ENCODE results near the gene CLCN3.
"Not testable (repeated sequence)": the region's sequence is repeated elsewhere in the genome, so short reads cannot be mapped to it uniquely, and the experiment has no call there.

Gene CLCN3

GRCh38 chr4:169619958-169620879, at the start of gene CLCN3:
Gene CLCN3, plus strand, starts transcription at chr4:169620578. Its CDS starts 15,351 bp downstream, at chr4:169635929.
- peak within 1 kb of the TSS; percentile 91 for H3K4me3 ChIP-seq (ENCODE audit: low read length)
- DNase-seq (ENCODE audit: low read depth): peak; percentile 96
- TF ChIP-seq, protein P1, sequence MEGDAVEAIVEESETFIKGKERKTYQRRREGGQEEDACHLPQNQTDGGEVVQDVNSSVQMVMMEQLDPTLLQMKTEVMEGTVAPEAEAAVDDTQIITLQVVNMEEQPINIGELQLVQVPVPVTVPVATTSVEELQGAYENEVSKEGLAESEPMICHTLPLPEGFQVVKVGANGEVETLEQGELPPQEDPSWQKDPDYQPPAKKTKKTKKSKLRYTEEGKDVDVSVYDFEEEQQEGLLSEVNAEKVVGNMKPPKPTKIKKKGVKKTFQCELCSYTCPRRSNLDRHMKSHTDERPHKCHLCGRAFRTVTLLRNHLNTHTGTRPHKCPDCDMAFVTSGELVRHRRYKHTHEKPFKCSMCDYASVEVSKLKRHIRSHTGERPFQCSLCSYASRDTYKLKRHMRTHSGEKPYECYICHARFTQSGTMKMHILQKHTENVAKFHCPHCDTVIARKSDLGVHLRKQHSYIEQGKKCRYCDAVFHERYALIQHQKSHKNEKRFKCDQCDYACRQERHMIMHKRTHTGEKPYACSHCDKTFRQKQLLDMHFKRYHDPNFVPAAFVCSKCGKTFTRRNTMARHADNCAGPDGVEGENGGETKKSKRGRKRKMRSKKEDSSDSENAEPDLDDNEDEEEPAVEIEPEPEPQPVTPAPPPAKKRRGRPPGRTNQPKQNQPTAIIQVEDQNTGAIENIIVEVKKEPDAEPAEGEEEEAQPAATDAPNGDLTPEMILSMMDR (conservative IDR thresholded peaks at IDR 0.05; ENCODE audit: low read depth, low read length): no peak

DNA sequence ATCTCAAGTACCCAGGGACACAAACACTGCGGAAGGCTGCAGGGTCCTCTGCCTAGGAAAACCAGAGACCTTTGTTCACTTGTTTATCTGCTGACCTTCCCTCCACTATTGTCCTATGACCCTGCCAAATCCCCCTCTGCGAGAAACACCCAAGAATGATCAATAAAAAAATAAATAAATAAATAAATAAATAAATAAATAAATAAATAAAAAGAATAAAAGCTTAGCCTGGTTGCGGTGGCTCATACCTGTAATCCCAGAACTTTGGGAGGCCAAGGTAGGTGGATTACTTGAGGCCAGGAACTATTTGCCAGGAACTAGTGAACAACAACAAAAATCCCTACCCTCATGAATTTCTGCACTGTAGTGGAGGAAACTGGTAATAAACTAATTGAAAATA, 49.4 kb upstream of the CLCN3 start:
- H3K4me3 ChIP-seq (ENCODE audit: low read length); DNase-seq (ENCODE audit: low read depth): not testable (repeated sequence)

DNA sequence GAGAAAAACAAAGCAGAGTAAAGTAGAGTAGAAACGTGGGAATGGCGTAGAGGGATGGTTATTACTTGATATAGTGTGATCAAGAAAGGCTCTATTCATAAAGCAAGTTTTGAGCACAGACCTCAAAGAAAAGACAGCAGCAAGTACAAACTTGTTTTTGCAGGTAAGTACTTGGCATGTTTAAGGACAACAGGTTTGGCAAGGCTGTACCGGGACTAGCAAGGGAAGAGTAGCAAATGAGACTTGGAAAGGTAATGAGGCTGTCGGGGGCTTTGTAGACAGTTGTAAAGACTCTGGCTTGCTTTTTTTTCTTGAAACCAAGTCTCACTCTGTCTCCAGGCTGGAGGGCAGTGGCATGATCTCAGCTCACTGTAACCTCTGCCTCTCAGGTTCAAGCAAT, 48.9 kb upstream of the CLCN3 start:
- H3K4me3 ChIP-seq (ENCODE audit: low read length): no peak overlapping the region
- TF ChIP-seq, protein P1 (conservative IDR thresholded peaks at IDR 0.05; ENCODE audit: low read depth, low read length): no peak
- DNase-seq (ENCODE audit: low read depth): no peak

- no peak for DNase-seq (ENCODE audit: low read depth)
- H3K4me3 ChIP-seq (ENCODE audit: low read length): no peak overlapping the region
- TF ChIP-seq, protein P1 (conservative IDR thresholded peaks at IDR 0.05; ENCODE audit: low read depth, low read length): no peak
Observed at GRCh38 chr4:169573889-169574288, 46.5 kb upstream of the CLCN3 start.

GRCh38 chr4:169582203-169582602, 38.2 kb upstream of the CLCN3 start:
- no peak overlapping the region for H3K4me3 ChIP-seq (ENCODE audit: low read length)
- TF ChIP-seq, protein P1 (conservative IDR thresholded peaks at IDR 0.05; ENCODE audit: low read depth, low read length): no peak
- no peak for DNase-seq (ENCODE audit: low read depth)

DNA sequence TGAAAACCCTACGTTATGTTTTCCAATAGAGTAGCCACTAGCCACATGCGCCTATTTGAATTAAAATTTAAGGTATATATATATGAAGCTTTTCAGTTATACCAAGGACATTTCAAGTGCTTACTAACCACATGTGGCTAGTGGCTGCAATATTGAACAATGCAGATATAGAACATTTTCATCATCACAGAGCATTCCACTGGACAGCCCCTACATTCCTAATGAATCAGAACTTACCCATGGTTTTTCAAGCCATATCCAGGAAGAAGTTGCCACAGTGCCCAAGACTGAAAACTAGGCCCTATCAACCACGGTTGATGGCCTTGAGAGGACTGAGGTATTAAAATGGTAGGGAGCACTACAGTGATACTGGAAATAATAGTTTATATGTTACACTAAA, 37.7 kb upstream of the CLCN3 start:
- TF ChIP-seq, protein P1 (conservative IDR thresholded peaks at IDR 0.05; ENCODE audit: low read depth, low read length): no peak
- DNase-seq (ENCODE audit: low read depth): no peak
- no peak overlapping the region for H3K4me3 ChIP-seq (ENCODE audit: low read length)

GRCh38 chr4:169583563-169583962, 36.8 kb upstream of the CLCN3 start:
- DNase-seq (ENCODE audit: low read depth): no peak
- no peak overlapping the region for H3K4me3 ChIP-seq (ENCODE audit: low read length)
- TF ChIP-seq, protein P1 (conservative IDR thresholded peaks at IDR 0.05; ENCODE audit: low read depth, low read length): no peak
